Right ventricle myocardium superior (tissue), 1 donor: ENCODE measurements around the gene SH3GL2. TPM values are rescaled to one million over a fixed set of nuclear protein-coding genes. Genes with fewer than 3 reads are reported as not detected.

Source experiments
- ATAC-seq: fragments of 200-7000 bp; cut with Tn5 transposase; one replicate; pipeline ENCODE4 v1.9.1; 2020; ENCODE audit warnings: mild to moderate bottlenecking; ENCODE audit not compliant: poor library complexity
- DNase-seq: peaks from one replicate; pipeline ENCODE4 v3.0.0-alpha.2; 2020
- intact Hi-C: fragments of 100-400 bp; cut with DNase I; formaldehyde crosslinking; loops from one replicate; pipeline ENCODE4 v1.11.2; 2022
- total RNA-seq: library from RNA; stranded (reverse); fragmentation: NEBNext Ultra II Directional; extraction: Animal tissue kit (Norgen Biotek cat#: 25700); gene quantifications from one replicate; pipeline ENCODE4 v1.2.1, GENCODE V29; 2021
- donor health status: DM: no; HTN: yes; CAD: no; lungs with severe emphysema.

SH3GL2 gene
- total RNA-seq, 1 donor from 2014 or later, result not detected

- no peak for DNase-seq
- no peak for ATAC-seq
- intact Hi-C loops, result no loop called here
Observed at GRCh38 chr9:17600962-17601593, 22.2 kb downstream of the SH3GL2 start.

- DNase-seq, result no peak
- no peak for ATAC-seq
- intact Hi-C loops, result no loop called here
Observed at GRCh38 chr9:17604556-17604955, 25.7 kb downstream of the SH3GL2 start.

DNA sequence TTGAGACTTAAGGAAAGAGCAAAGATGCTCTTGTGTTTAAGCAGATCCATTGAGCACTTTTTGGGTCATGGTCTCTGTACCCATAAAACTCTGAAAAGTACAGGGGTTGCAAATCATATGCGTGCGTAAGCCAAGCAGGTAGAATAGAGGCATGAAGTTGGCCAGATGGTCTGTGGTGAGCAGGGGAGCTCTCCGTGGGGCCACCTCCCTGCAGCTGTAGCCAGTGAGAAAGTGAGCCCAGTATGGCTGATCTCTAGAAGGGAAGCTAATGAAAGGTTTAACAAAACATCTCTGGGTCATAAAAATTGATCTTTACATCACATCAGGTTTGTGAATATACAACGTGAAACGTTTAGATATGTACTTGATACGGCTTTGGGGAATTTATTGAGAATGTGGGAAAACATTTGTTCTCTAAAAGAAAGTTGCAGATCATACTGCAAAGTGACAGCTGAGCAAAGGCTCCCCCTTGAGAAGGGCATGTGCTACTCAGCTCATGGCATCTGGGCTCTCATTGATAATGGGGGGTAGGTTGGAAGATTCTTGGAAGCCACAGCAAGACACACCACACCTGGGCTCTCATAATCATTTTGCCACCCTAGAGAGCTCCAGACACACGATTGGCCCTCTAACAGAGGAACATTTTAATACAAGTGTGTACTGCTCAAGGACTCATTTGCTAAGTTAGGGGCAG, 30.6 kb downstream of the SH3GL2 start:
- intact Hi-C loops, result no loop called here
- DNase-seq, result no peak
- ATAC-seq, result no peak

DNA sequence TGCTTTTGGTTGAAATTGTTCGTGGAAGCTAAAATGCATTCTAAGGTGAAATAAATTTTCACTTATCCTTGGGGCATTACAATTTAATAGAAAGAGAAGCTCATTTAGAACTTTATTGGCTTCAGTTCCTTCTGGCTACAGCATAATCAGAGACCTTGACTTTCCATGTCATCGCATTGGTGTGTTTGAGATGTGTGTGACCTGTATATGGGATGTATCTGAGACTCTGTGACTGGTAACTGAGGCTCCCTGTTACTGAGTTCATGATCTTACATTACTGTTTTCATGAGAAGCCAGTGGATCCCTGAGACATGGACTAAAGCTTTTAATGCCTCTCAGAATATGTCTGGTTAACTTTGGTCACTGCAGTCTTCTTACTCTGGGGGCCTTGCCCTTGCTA, 32.5 kb downstream of the SH3GL2 start:
- ATAC-seq, result peak; percentile 92
- intact Hi-C loops, result no loop called here
- no peak for DNase-seq

- DNase-seq (no peak), ATAC-seq (peak; percentile 51)
- intact Hi-C loops, result no loop called here
Observed at GRCh38 chr9:17611917-17612316, 33.1 kb downstream of the SH3GL2 start.

DNA sequence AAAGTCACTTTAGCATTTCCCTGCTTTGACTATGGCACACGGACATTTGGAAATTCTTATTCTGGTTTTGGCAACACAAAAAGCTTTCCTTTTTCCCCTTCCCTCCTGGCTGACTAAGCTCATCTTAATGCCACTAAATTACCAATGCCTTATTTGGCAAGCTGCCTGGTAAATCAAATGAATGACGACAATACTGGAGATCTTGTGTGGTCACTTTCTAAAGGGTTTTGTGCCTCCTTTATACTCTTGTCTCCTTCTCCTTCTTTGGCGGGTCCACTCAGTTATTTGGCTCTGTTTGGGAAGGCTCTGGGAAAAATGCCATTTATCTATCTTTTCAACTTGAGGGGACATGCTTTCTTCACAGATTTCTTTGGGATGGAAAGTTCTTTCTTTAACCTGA, 34.9 kb downstream of the SH3GL2 start:
- no peak for DNase-seq
- no peak for ATAC-seq
- intact Hi-C loops, result no loop called here

- ATAC-seq (no peak), DNase-seq (no peak)
- intact Hi-C loops, result no loop called here
Observed at GRCh38 chr9:17614250-17614649, 35.4 kb downstream of the SH3GL2 start.

GRCh38 chr9:17614903-17615302, 36.0 kb downstream of the SH3GL2 start:
- DNase-seq, result no peak
- intact Hi-C loops, result no loop called here
- ATAC-seq, result no peak

DNA sequence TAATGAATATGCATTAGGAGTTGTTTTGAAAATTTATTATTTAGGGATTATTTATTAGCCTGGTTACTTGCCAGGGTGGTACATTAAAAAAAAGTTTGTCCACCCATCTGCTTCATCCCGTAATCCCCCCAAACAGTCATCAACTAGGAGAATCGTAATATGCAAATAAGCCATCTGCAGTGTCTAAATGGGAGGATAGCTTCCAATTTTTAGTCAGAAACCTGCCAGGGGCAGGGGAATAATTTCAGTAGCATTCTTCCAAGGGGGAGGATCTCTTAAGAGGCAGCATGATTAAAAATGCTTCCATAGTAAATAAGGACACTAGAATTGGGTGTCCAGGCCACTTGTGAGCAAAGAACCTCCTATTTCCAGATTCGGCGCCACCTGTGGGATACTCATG, 43.3 kb downstream of the SH3GL2 start:
- ATAC-seq (no peak), DNase-seq (no peak)
- intact Hi-C loops, result loop anchor here (10.0 kb wide), 1 partner anchor 57 kb away; no protein-coding TSS in a partner anchor

GRCh38 chr9:17622749-17623148, 43.9 kb downstream of the SH3GL2 start:
- DNase-seq (no peak), ATAC-seq (no peak)
- intact Hi-C loops, result loop anchor here (10.0 kb wide), 1 partner anchor 58 kb away; no protein-coding TSS in a partner anchor

DNA sequence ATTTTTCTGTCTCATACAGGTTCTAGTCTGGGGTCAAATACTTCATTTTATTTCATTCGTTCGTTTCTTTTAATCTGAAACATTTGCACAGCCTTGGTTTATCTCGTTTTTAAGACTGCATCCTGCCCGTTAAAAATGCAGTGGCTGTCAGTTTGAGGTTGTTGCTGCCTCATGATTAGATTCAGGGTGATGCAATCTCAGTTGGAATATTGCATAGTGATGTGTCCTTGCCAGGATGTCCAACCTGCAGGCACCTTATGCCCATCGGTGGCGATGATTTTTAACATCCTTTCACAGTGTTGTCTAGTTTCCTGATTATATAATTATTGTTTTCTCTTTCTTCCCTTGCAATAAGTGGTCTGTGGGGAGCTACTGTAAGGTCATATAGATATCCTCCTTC, 45.1 kb downstream of the SH3GL2 start:
- no peak for ATAC-seq
- no peak for DNase-seq
- intact Hi-C loops, result loop anchor here (10.0 kb wide), 1 partner anchor 59 kb away; no protein-coding TSS in a partner anchor

DNA sequence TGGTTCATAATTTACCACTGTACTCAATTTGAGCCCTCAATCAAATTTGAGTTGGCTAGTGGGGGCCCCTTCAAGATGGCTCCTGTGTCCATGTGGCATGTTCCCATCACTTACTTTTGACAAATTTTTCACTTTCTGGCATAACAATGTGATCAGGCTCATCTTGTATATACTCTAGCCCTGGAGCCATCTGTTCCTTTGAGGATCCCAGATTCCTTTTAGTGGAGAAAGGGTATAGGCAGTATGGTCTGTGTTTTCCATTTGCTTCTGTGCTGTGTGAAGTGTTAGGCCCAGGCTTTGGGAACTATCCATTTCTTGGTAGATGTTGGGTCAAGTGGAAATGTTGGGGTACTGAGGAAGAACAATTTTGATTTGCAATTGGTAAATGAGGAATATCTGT, 45.7 kb downstream of the SH3GL2 start:
- DNase-seq, result no peak
- intact Hi-C loops, result loop anchor here (10.0 kb wide), 1 partner anchor 60 kb away; no protein-coding TSS in a partner anchor
- ATAC-seq, result no peak

- ATAC-seq (no peak), DNase-seq (no peak)
- intact Hi-C loops, result loop anchor here (10.0 kb wide), 1 partner anchor 61 kb away; no protein-coding TSS in a partner anchor
Observed at GRCh38 chr9:17625644-17626388, 47.0 kb downstream of the SH3GL2 start.

GRCh38 chr9:17627641-17628040, 48.8 kb downstream of the SH3GL2 start:
- ATAC-seq (no peak), DNase-seq (no peak)
- intact Hi-C loops, result loop anchor here (10.0 kb wide), 1 partner anchor 63 kb away; no protein-coding TSS in a partner anchor

DNA sequence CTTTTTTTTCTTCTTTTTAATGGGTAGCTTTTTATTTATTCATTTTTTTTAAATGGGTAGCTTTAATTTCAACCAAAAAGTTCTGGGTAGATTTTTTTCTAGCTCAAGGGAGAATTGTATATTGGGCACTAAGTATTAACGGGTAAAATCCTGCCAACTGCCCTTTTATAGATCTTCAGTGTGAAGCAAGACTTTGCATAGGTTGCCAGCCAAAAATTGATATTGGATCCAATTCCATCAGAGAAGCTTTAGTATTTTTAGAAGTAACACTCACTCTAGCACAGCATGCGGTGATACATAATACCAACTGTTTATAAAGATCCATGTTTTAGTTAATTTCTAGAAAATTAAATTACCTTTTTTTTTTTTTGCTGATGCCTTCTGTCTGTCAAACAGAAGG, 49.8 kb downstream of the SH3GL2 start:
- DNase-seq, result no peak
- no peak for ATAC-seq
- intact Hi-C loops, result loop anchor here (10.0 kb wide), 1 partner anchor 64 kb away; no protein-coding TSS in a partner anchor

DNA sequence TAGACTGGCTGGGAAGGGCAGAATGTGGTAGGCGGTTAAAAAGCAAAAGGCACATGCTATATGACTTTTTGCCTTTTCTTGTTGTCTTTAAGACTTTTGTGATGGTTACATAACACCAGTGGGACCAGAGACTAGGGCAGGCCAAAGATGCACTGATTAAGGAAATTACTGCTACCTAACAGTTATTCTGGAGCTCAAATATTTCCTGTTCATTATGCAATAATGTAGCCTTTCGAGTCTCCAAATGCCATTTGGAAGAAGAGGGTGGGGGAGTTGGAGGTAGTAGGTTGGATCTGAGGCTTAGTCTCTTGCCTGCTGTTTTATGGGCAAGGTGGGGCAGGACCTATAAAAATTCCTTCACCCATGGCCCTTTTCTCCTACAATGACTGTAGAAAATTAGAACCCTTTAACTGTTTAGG, 51.7 kb downstream of the SH3GL2 start:
- ATAC-seq, result no peak
- no peak for DNase-seq
- intact Hi-C loops, result no loop called here

DNA sequence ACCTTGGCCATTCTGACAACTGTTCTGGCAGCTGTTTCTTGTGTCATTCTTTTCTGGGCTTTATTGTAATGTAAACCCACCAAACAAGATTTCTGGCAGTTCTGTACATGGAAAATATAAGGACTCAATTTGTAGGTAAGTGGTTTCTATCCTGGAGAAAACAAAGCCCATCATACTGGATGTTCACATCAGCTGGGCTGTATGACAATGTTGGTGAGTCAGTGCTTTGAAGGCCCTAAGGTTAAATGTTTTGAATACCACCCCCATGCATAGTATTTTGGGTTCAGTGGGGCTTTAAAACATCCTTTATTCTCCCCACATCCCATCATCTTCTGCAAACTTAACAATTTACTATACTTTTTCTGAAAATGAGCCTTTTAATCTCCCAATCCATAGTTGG, 52.5 kb downstream of the SH3GL2 start:
- DNase-seq, result no peak
- ATAC-seq, result no peak
- intact Hi-C loops, result no loop called here

DNA sequence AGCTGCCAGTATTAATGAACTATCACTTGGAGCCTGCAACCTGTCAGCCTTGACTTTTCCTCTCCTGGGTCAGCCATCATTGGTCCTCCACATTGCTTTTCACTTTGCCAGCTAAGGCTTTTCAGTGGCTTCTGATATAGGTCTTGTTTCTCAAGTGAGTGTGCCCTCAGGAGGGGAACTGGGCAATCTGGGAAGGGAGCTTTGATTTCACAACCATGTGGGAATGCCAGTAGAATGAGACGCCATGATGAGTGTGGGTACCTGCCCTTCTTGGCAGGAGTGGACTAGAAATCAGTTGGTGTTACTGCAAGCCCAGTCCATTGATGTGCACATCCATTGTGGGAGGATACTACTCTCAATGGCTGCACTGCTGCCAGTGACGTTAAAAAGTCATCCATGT, 54.1 kb downstream of the SH3GL2 start:
- ATAC-seq, result no peak
- DNase-seq, result no peak
- intact Hi-C loops, result no loop called here

DNA sequence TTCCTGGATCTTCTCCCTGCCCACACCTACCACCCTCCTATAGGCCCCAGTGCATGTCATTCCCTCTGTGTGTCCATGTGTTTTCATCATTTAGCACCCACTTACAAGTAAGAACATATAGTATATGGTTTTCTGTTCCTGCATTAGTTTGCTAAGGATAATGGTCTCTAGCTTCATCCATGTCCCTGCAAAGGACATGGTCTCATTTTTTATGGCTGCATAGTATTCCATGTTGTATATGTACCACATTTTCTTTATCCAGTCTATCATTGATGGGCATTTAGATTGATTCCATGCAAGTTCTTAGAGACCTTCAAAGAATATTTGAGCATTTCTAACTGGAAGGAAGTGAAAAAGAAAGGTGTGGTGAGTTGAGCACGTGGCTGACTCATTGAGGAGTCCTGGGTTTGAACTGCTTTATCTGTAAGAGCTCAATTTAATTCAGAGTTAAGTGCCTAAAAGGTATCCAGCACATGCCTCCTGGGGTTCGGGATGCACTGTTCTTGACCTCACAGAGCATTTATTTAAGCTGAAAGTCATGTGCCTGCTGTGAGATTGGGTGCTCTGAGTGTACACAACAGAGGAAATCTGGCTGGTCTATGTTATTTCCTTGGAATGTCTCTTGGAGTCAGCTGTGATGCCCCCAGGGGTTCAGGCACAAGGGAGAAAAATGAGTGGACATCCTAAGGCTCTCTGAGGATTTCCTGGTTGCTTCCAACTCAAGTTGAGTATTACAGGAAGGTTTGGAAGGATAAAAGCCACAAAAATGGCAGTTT, 56.4 kb downstream of the SH3GL2 start:
- no peak for DNase-seq
- ATAC-seq, result no peak
- intact Hi-C loops, result no loop called here
